Suprapubic skin (tissue), 4 donors: Measurements from ENCODE around the gene RILPL1.

Source experiments
- CTCF ChIP-seq, 2 donors: fragments of 200-600 bp in 1 of 2; fragments of 450-650 bp in 1 of 2; sonication (generic) in 1 of 2; IDR thresholded peaks; one replicate each; pipeline ENCODE4 v1.5.1; 2016 to 2019; ENCODE audit warnings: antibody characterized with exemption in 2 of 2, mild to moderate bottlenecking in 1 of 2, moderate library complexity in 1 of 2
- EP300 ChIP-seq: sonication (generic); formaldehyde crosslinking; IDR thresholded peaks from one replicate; pipeline ENCODE4 v1.6.1; 2017; ENCODE audit warnings: antibody characterized with exemption
- POLR2A ChIP-seq, 2 donors: fragments of 450-650 bp; IDR thresholded peaks; one replicate each; pipeline ENCODE4 v1.6.1; 2017; ENCODE audit warnings: antibody characterized with exemption in 2 of 2, mild to moderate bottlenecking in 2 of 2, moderate library complexity in 2 of 2
- POLR2AphosphoS5 ChIP-seq, 3 donors: sonication (generic); formaldehyde crosslinking; IDR thresholded peaks; one replicate each; pipeline ENCODE4 v1.6.1; 2017; ENCODE audit warnings: antibody characterized with exemption in 3 of 3

- TF ChIP-seq CTCF (IDR thresholded peaks at IDR 0.05) (no peak), POLR2A (IDR thresholded peaks at IDR 0.05) (no peak), POLR2AphosphoS5 (IDR thresholded peaks at IDR 0.05) (no peak), EP300 (no peak)
Measured at GRCh38 chr12:123449249-123449733, 84.2 kb downstream of the RILPL1 start.
